ENCODE data around the gene CDK11B.

CDK11B gene

DNA sequence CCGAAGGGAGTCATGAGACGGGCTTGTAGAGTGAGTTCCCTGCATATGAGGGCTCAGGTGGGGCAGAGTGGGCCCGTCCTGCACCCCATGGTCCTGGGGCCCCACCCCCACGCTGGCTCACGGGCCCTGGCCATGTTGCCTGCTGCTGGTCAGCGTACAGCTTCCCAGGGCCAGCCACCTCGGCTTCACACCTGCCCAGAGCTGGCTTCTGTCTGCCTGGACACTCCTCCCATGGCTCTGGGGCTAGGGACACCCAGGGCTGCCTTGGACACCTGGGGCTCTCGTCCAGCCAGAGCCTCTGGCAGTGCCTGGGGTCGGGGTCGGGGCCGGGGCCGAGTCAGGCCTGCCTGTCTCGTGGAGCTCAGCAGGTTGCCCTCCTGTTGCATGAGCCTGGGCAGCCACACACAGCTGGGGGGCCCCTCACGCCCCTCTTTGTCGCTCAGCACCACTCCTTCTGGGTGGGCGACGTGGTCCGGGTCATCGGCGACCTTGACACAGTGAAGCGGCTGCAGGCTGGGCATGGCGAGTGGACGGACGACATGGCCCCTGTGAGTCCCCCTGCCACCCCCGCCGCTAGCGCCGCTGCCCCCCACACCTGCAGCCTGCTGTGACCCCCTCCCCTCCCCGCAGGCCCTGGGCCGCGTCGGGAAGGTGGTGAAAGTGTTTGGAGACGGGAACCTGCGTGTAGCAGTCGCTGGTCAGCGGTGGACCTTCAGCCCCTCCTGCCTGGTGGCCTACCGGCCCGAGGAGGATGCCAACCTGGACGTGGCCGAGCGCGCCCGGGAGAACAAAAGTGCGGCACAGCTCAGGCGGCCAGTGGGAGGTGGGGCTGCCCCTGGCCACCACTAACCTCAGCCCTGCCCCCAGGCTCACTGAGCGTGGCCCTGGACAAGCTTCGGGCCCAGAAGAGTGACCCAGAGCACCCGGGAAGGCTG is 32.3 kb downstream of the CDK11B start:
- no peak for DNase-seq

GRCh38 chr1:1625824-1626206 is 33.0 kb downstream of the CDK11B start:
- DNase-seq, result no peak

DNA sequence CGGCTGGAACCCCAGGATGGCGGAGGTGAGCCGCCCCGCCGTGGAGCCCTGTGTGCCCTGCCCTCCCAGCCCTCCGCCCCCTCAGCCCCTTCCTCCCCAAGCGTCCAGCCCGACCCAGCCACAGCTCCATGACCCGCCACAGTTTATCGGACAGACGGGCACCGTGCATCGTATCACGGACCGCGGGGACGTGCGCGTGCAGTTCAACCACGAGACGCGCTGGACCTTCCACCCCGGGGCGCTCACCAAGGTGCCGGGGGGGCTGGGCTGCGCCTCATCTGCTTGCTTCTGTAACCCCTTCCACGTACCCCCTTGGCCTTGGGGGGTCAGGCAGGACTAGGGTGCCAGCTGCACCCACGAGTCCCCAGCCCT is 33.4 kb downstream of the CDK11B start:
- no peak for DNase-seq

- DNase-seq, result no peak
Measured at GRCh38 chr1:1624443-1625403, 34.1 kb downstream of the CDK11B start.

- DNase-seq, result no peak
Measured at GRCh38 chr1:1623631-1624442, 35.0 kb downstream of the CDK11B start.

DNA sequence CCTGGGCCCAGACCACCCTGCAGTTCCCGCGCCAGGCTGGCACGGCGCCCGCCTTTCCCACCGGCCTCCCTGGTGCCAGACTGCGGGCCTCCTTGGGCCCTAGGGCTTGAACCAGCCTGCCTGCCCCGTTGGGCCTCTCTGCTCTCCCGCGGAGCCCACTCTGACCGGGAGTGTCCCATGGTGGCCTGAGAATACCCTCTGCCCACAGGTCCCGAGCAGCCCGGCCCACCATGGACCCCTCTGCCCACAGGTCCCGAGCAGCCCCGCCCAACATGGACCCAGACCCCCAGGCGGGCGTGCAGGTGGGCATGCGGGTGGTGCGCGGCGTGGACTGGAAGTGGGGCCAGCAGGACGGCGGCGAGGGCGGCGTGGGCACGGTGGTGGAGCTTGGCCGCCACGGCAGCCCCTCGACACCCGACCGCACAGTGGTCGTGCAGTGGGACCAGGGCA is 35.6 kb downstream of the CDK11B start:
- no peak for DNase-seq

- DNase-seq, result no peak
Measured at GRCh38 chr1:1622788-1623094, 36.1 kb downstream of the CDK11B start.

- no peak for DNase-seq
Measured at GRCh38 chr1:1622010-1622787, 36.6 kb downstream of the CDK11B start.

DNA sequence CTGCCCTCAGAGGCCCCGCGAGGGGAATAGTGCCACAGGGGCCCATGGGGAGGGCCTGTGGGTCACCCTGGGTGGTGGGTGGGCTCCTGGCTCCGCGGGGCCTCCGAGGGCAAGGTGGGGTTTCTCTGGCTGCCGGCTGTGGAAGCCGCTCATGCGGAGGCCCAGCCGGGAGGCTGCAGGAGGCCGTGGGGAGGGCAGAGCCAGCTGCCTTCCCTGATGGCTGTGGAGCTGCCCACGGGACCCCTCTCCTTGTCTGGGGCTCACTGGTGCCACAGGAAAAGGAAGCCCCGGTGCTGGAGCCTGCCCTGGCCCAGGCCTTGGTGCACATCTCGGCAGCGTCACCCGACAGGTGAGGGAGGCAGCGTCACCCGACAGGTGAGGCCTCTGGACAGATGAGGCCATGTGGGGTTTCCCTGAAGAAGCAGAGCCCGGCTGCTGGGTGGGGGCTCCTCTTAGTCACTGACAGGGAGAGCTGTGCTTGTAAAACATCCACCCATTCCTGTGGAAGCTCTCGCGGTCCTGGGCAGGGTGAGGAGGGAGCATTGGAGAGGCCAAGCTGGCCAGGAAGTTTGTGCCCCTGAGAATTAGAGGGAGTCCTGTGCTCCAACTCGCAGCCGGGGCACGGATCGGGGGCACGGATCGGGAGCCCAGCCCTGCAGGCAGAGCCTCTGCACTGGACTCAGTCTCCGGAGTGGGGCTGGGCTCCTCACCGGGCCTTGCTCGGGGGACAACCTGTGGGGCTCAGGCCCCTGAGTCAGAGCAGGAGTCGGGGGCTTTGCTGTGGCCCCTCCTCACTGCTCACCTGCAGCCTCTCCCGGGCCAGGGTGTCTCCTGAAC is 37.4 kb downstream of the CDK11B start:
- no peak for DNase-seq

DNA sequence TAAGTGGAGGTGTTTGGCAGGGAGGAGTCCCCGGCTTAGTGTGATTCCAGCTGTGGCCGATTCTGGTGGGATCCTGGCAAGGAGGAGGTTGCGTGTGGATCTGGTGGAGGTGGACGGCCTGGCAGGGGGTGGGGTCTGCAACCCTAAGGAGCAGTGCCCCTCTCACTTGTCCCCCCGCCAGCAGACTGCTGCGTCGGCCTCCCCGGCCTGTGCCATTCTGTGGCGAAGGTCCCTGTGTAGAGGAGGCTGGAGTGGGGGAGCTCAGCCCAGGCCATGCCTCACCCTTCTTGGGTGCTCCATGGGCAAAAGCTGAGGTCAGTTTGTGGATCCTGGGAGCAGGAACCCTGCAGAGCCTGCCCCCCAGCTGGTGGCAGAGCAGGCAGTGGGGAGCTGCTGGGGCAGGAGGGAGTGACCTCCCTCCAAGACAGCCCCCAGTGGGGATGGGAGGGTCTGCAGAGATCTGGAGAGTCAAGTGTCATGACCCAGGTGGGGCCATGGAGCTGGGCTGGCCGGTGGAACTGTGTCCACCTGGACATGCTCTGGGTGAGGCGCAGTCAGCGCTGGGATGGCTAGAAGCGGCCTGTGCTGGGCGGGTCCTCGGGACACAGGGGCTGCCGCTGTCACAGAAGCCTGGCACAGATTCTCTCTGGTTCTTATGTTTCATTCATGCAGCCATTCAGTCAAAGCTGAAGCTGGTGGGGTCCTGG is 38.2 kb downstream of the CDK11B start:
- peak in 1 of 5 donors; percentile 5 for DNase-seq

DNA sequence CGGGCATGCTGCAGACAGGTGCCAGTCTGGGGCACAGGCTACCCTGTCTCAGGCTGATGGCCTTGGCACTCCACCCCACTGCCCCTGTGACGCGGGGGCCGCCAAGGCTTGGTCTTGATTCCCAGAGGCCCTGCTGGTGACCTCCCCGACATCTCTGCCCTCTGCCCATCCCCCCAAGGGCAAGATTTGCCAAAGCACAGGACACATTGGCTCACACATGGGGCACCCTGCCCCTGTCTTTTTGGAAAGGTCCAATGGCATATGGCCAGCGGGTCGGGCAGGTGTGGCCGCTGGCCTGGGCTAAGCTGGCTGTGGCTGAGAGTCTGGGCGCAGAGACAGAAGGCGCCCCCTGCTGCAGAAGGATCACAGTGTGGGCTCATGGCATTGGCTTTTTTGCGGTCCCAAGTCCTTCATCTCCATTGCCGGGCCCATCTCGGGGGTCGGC is 38.9 kb downstream of the CDK11B start:
- no peak for DNase-seq

GRCh38 chr1:1618396-1619068 is 40.3 kb downstream of the CDK11B start:
- no peak for DNase-seq

GRCh38 chr1:1617925-1618324 is 40.9 kb downstream of the CDK11B start:
- peak in 1 of 5 donors; percentile 5 for DNase-seq

DNA sequence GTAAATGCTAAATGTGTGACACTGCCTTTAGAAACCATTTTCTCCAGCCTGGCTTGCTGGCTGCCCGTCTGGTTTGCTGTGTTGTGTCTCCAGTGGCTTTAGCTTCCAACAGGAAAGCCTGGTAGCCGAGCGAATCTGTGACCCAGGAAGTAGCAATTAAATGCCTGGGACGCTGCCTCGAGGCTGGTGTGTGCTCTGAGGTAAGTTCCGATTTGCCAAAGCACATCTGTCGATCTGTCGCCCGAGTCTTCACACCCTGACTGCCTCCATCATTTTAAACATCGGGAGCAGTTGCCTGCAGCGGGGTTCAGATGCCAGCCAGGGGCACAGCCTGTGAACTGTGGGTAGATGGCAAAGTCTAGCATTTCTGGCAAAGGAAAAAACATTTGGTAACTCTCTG is 41.3 kb downstream of the CDK11B start:
- no peak for DNase-seq

DNA sequence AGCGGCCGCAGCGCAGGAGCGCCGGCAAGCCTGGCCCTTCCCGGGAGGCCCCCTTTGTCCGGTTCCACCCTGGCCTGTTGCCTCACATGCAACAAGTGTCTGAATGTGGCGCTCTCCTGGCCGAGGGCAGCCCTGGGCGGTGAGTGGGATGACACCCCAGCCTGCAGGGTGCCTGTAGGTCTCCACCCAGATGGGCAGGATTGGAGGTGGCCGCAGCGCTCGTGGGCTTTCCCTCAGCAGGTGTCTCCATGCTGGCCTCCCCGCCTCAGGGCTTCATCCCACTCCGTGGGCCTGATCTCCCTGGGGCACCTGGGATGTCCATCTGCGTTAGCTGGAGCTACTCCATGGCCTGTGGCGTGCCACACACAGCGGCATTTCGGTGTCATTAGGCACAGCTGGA is 42.0 kb downstream of the CDK11B start:
- DNase-seq, result peak in 1 of 5 donors; percentile 4

- peak in 4 of 5 donors; percentile 13 to 61 (median 36) for DNase-seq
Measured at GRCh38 chr1:1616045-1616790, 42.6 kb downstream of the CDK11B start.

DNA sequence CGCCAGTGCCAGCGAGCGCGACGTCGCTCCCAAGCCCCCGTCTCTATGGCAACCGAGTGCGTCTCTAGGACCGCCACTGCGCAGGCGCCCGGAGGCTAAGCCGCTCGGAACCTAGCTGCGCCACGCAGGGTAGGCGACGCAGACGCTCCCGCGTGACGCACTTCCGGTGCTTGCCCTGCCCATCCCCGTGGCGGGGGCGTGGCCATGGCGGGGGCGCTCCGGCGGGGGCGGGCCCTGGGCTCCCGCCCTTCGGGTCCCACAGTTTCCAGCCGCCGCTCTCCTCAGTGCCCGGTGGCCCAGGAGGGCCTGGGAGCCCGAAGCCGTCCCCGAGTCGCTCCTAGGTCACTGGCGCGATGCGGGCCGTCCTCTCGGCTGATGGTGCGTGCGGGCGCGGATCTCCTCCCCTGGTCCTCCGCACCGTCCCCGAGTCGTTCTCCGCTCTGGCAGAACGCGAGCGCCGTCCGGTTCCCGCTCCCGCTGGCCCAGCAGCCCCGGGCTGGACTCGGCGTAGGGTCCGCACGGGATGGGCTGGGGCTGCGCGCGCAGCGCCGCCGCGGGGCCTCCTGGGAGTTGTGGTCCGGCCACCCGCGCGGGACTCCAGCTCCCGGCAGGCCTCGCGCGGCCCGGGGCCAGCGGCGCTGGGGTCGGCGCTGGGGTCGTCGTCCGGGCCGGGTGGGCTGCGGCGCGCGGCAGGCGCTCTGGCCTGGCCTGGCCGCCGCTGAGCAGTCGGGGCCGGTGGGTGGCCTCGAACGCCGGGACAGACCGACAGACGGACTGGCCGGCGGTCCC is 43.4 kb downstream of the CDK11B start, which contains the start of gene MIB2:
Gene MIB2, plus strand, starts transcription at position 245 of the 789 bp plus-strand sequence. CDS start 7,953 bp downstream, outside the sequence.
- peak; percentile 96 to 100 (median 98) for DNase-seq

DNA sequence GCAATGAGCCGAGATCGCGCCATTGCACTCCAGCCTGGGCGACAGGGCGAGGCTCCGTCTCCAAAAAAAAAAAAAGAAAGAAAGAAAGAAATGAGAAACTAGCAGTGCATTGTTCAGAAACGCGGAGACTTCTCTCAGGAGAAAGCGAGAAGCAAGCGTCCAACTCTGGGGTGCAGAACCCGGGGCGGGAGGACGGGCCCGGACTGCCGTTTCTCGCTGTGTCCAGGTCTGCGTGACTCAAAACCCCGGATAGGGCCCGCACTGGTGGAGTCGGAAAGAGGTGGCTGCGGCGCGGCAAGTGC is 43.9 kb downstream of the CDK11B start:
- DNase-seq, result no peak
